HCT116 (cell line): ENCODE results near the gene PALM2AKAP2. TPM values are rescaled to one million over a fixed set of nuclear protein-coding genes. Genes with fewer than 3 reads are reported as not detected.

Experiments used
- ATAC-seq: fragments of 200-7000 bp; cut with Tn5 transposase; 2 replicates; pipeline ENCODE4 v1.9.1; 2020; ENCODE audit warnings: mild to moderate bottlenecking, moderate library complexity
- BruUV-seq: library from RNA; stranded (reverse); fragments of 400-500 nt; replicated peaks from 2 replicates; lab custom pipeline; 2021; lab: Mats Ljungman, UMichigan
- CTCF ChIA-PET: fragments of 300-600 bp; sonication (Branson Sonifier 250); formaldehyde crosslinking; loops from one replicate; lab custom pipeline; 2021; ENCODE audit warnings: antibody characterized with exemption; lab: Charles Lee
- POLR2A ChIA-PET: fragments of 300-600, 350-600 bp; sonication (Branson Sonifier 250); formaldehyde crosslinking; loops from one replicate; lab custom pipeline; 2021; ENCODE audit warnings: antibody characterized with exemption; lab: Charles Lee
- RAD21 ChIA-PET, 2 experiments: fragments of 300-600 bp; sonication (Branson Sonifier 250); formaldehyde crosslinking; loops; one replicate each; lab custom pipeline; 2023; ENCODE audit warnings: low total read pairs in 2 of 2; ENCODE audit not compliant: uncharacterized antibody in 2 of 2, unreplicated experiment in 2 of 2, low non-redundant PET in 1 of 2; lab: Charles Lee
- DNase-seq: peaks from one replicate; pipeline ENCODE4 v3.0.0-alpha.2; 2010; ENCODE audit warnings: low read depth, low spot score
- H2AFZ ChIP-seq: fragments of 200-600 bp; shearing (Covaris generic), sonication (generic); 2 replicates; pipeline ENCODE4 v1.6.1; 2017; ENCODE audit warnings: low read depth, mixed run types, mixed read lengths, antibody characterized with exemption, low read length; ENCODE audit not compliant: poor library complexity, severe bottlenecking
- H3K27ac ChIP-seq: 2 replicates; pipeline ENCODE4 v1.5.1; 2012; ENCODE audit warnings: low read depth, low read length
- H3K27me3 ChIP-seq: fragments of 200-600 bp; sonication (generic); 2 replicates; pipeline ENCODE4 v1.6.1; 2016; ENCODE audit warnings: mixed run types, low read length, mixed read lengths; ENCODE audit not compliant: insufficient read depth
- H3K36me3 ChIP-seq, 2 experiments: fragments of 200-500 bp in 1 of 2; fragments of 200-600 bp in 1 of 2; sonication (Bioruptor generic) in 1 of 2; sonication (generic) in 1 of 2; 2 replicates each; pipeline versions ENCODE4 v1.5.1 to v1.6.1; 2014 to 2016; ENCODE audit warnings: low read length in 2 of 2, inconsistent platforms in 1 of 2, mixed read lengths in 1 of 2, mixed run types in 1 of 2; ENCODE audit not compliant: insufficient read depth in 2 of 2, control insufficient read depth in 1 of 2
- H3K4me1 ChIP-seq, 2 experiments: fragments of 200-600 bp in 1 of 2; sonication (generic) in 1 of 2; 2 replicates each; pipeline versions ENCODE4 v1.5.1 to v1.6.1; 2012 to 2017; ENCODE audit warnings: low read length in 2 of 2, inconsistent platforms in 1 of 2, mild to moderate bottlenecking in 1 of 2, mixed read lengths in 1 of 2, mixed run types in 1 of 2, moderate library complexity in 1 of 2; ENCODE audit not compliant: insufficient read depth in 2 of 2, control insufficient read depth in 1 of 2
- H3K4me2 ChIP-seq: fragments of 200-600 bp; sonication (generic); 2 replicates; pipeline ENCODE4 v1.6.1; 2017; ENCODE audit warnings: mixed run types, low read length, mixed read lengths
- H3K4me3 ChIP-seq, 2 experiments: fragments of 200-600 bp in 1 of 2; sonication (generic) in 1 of 2; replicated peaks in 1 of 2; 2 replicates each; pipeline ENCODE4 v1.5.1; 2011 to 2016; ENCODE audit warnings: low read length in 2 of 2, control low read depth in 1 of 2, low read depth in 1 of 2, mild to moderate bottlenecking in 1 of 2, mixed read lengths in 1 of 2, mixed run types in 1 of 2
- H3K79me2 ChIP-seq: fragments of 200-600 bp; sonication (generic); 2 replicates; pipeline ENCODE4 v1.6.1; 2017; ENCODE audit warnings: mild to moderate bottlenecking, mixed run types, low read length, moderate library complexity, mixed read lengths; ENCODE audit not compliant: insufficient read depth
- H3K9ac ChIP-seq: fragments of 200-600 bp; sonication (generic); 2 replicates; pipeline ENCODE4 v1.6.1; 2016; ENCODE audit warnings: low read length, mixed read lengths
- H3K9me2 ChIP-seq: fragments of 200-600 bp; sonication (generic), shearing (Covaris generic); 2 replicates; pipeline ENCODE4 v1.6.1; 2017; ENCODE audit warnings: mixed run types, mild to moderate bottlenecking, moderate library complexity; ENCODE audit not compliant: insufficient read depth
- H3K9me3 ChIP-seq, 2 experiments: fragments of 200-500 bp in 1 of 2; fragments of 200-600 bp in 1 of 2; sonication (Bioruptor generic) in 1 of 2; sonication (generic) in 1 of 2; 2 replicates each; pipeline ENCODE4 v1.6.1; 2014 to 2017; ENCODE audit warnings: low read length in 2 of 2, mixed read lengths in 2 of 2, inconsistent platforms in 1 of 2, low read depth in 1 of 2, mild to moderate bottlenecking in 1 of 2, mixed run types in 1 of 2, moderate library complexity in 1 of 2; ENCODE audit not compliant: control insufficient read depth in 1 of 2, insufficient read depth in 1 of 2
- H4K20me1 ChIP-seq: fragments of 200-600 bp; sonication (generic), shearing (Covaris generic); 2 replicates; pipeline ENCODE4 v1.6.1; 2017; ENCODE audit warnings: mixed run types, mild to moderate bottlenecking, moderate library complexity; ENCODE audit not compliant: insufficient read depth
- CBX3 ChIP-seq: IDR thresholded peaks from 2 replicates; pipeline ENCODE4 v1.6.1; 2012; ENCODE audit warnings: low read depth
- CEBPB ChIP-seq: IDR thresholded peaks from 2 replicates; pipeline ENCODE4 v1.6.1; 2012; ENCODE audit warnings: low read depth
- ELF1 ChIP-seq: IDR thresholded peaks from 2 replicates; pipeline ENCODE4 v1.6.1; 2012; ENCODE audit warnings: low read depth, borderline replicate concordance
- POLR2AphosphoS5 ChIP-seq: IDR thresholded peaks from 2 replicates; pipeline ENCODE4 v1.6.1; 2011; ENCODE audit warnings: mild to moderate bottlenecking, low read depth, low read length, moderate library complexity
- SIN3A ChIP-seq: IDR thresholded peaks from 2 replicates; pipeline ENCODE4 v1.6.1; 2012; ENCODE audit warnings: low read depth
- SRF ChIP-seq: IDR thresholded peaks from 2 replicates; pipeline ENCODE4 v1.6.1; 2012; ENCODE audit warnings: low read depth
- YY1 ChIP-seq: IDR thresholded peaks from 2 replicates; pipeline ENCODE4 v1.6.1; 2011; ENCODE audit warnings: low read length, low read depth, moderate library complexity, mild to moderate bottlenecking; ENCODE audit not compliant: insufficient replicate concordance; ENCODE audit errors: extremely low read depth
- ZFX ChIP-seq: fragments of 450-650 bp; IDR thresholded peaks from 2 replicates; pipeline ENCODE4 v1.6.1; 2017
- intact Hi-C: fragments of 100-400 bp; cut with micrococcal nuclease; formaldehyde crosslinking; loops from 2 replicates; pipeline ENCODE4 v1.10.0; 2022
- total RNA-seq: library from RNA; stranded (reverse); gene quantifications from one replicate; pipeline ENCODE4 v1.2.1, GENCODE V29; 2021; ENCODE audit not compliant: unreplicated experiment
- TF ChIP-seq, protein P1 (sequence below): IDR thresholded peaks from 2 replicates; pipeline ENCODE4 v1.6.1; 2012
- TF ChIP-seq, protein P2 (sequence below), 3 experiments: fragments of 200-600 bp in 1 of 3; sonication (generic) in 1 of 3; IDR thresholded peaks in 2 of 3; conservative IDR thresholded peaks in 1 of 3; 2 replicates each; pipeline ENCODE4 v1.5.1; 2012 to 2017; ENCODE audit warnings: low read depth in 2 of 3, low read length in 2 of 3, antibody characterized with exemption in 1 of 3, borderline replicate concordance in 1 of 3, control low read depth in 1 of 3, mild to moderate bottlenecking in 1 of 3, mixed read lengths in 1 of 3, mixed run types in 1 of 3, moderate library complexity in 1 of 3; ENCODE audit not compliant: insufficient read depth in 1 of 3
- TF ChIP-seq, protein P3 (sequence below): IDR thresholded peaks from 2 replicates; pipeline ENCODE4 v1.6.1; 2011; ENCODE audit warnings: mild to moderate bottlenecking, low read length, moderate library complexity; ENCODE audit not compliant: insufficient replicate concordance; ENCODE audit errors: extremely low read depth
- TF ChIP-seq, protein P4 (sequence below): IDR thresholded peaks from 2 replicates; pipeline ENCODE4 v1.6.1; 2012
- TF ChIP-seq, protein P5 (sequence below): IDR thresholded peaks from 2 replicates; pipeline ENCODE4 v1.6.1; 2012; ENCODE audit warnings: low read depth

Gene PALM2AKAP2
- total RNA-seq, 1 experiment from 2014 or later, result 0.34 TPM

DNA sequence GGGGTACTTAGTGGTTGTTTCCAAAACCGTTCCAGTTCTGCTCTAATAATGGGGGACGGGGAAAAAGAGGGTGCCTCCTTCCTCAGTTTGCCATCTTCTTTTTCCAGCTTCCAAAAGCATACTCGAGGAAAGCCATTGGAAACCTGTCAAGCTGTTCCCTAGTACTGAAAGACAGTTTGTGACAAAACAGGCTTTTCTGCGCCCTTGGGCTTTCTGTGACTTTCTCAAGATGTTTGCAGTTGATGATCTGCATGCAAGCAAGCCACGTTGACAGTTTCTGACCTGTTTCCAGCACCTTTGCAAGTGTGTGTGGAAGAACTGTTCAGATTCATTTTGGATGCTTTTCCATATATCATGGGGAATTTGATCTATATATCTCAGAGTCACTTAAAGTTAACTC, 26.7 kb upstream of the PALM2AKAP2 start (continued):
- TF ChIP-seq, protein P1, sequence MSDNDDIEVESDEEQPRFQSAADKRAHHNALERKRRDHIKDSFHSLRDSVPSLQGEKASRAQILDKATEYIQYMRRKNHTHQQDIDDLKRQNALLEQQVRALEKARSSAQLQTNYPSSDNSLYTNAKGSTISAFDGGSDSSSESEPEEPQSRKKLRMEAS, result no peak
- no peak for TF ChIP-seq SRF

DNA sequence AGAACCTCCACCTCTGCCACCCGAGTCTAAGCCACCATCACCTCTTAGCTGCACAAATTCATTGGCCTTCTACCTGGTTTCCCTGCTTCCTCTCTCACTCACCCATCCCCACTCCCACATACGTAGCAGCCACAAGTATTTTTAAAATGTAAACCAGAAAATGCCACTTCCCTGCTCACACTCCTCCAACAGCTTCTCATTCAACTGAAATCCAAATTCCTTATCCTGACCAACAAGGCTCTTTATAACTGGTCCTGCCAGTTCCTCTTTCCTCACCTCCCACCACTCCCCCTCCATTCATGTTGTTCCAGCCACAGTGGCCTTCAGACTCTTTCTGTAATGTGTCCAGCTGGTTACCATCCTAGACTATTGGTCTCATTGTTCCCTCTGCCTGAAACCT, 25.0 kb upstream of the PALM2AKAP2 start:
- RAD21 ChIA-PET, result no interaction called here
- TF ChIP-seq, protein P2, sequence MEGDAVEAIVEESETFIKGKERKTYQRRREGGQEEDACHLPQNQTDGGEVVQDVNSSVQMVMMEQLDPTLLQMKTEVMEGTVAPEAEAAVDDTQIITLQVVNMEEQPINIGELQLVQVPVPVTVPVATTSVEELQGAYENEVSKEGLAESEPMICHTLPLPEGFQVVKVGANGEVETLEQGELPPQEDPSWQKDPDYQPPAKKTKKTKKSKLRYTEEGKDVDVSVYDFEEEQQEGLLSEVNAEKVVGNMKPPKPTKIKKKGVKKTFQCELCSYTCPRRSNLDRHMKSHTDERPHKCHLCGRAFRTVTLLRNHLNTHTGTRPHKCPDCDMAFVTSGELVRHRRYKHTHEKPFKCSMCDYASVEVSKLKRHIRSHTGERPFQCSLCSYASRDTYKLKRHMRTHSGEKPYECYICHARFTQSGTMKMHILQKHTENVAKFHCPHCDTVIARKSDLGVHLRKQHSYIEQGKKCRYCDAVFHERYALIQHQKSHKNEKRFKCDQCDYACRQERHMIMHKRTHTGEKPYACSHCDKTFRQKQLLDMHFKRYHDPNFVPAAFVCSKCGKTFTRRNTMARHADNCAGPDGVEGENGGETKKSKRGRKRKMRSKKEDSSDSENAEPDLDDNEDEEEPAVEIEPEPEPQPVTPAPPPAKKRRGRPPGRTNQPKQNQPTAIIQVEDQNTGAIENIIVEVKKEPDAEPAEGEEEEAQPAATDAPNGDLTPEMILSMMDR (IDR thresholded peaks at IDR 0.05 in 2 of 3, conservative IDR thresholded peaks at IDR 0.05 in 1 of 3; ENCODE audit: borderline replicate concordance in 1 of 3, insufficient read depth in 1 of 3, low read depth in 2 of 3, low read length in 2 of 3), result no peak
- TF ChIP-seq, protein P3, sequence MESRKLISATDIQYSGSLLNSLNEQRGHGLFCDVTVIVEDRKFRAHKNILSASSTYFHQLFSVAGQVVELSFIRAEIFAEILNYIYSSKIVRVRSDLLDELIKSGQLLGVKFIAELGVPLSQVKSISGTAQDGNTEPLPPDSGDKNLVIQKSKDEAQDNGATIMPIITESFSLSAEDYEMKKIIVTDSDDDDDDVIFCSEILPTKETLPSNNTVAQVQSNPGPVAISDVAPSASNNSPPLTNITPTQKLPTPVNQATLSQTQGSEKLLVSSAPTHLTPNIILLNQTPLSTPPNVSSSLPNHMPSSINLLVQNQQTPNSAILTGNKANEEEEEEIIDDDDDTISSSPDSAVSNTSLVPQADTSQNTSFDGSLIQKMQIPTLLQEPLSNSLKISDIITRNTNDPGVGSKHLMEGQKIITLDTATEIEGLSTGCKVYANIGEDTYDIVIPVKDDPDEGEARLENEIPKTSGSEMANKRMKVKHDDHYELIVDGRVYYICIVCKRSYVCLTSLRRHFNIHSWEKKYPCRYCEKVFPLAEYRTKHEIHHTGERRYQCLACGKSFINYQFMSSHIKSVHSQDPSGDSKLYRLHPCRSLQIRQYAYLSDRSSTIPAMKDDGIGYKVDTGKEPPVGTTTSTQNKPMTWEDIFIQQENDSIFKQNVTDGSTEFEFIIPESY, result no peak
- TF ChIP-seq CEBPB (no peak), CBX3 (no peak), ELF1 (no peak), ZFX (no peak), SRF (no peak), YY1 (no peak), POLR2AphosphoS5 (no peak), SIN3A (no peak)
- TF ChIP-seq, protein P4, sequence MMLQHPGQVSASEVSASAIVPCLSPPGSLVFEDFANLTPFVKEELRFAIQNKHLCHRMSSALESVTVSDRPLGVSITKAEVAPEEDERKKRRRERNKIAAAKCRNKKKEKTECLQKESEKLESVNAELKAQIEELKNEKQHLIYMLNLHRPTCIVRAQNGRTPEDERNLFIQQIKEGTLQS, result no peak
- TF ChIP-seq, protein P1, result no peak
- TF ChIP-seq, protein P5, sequence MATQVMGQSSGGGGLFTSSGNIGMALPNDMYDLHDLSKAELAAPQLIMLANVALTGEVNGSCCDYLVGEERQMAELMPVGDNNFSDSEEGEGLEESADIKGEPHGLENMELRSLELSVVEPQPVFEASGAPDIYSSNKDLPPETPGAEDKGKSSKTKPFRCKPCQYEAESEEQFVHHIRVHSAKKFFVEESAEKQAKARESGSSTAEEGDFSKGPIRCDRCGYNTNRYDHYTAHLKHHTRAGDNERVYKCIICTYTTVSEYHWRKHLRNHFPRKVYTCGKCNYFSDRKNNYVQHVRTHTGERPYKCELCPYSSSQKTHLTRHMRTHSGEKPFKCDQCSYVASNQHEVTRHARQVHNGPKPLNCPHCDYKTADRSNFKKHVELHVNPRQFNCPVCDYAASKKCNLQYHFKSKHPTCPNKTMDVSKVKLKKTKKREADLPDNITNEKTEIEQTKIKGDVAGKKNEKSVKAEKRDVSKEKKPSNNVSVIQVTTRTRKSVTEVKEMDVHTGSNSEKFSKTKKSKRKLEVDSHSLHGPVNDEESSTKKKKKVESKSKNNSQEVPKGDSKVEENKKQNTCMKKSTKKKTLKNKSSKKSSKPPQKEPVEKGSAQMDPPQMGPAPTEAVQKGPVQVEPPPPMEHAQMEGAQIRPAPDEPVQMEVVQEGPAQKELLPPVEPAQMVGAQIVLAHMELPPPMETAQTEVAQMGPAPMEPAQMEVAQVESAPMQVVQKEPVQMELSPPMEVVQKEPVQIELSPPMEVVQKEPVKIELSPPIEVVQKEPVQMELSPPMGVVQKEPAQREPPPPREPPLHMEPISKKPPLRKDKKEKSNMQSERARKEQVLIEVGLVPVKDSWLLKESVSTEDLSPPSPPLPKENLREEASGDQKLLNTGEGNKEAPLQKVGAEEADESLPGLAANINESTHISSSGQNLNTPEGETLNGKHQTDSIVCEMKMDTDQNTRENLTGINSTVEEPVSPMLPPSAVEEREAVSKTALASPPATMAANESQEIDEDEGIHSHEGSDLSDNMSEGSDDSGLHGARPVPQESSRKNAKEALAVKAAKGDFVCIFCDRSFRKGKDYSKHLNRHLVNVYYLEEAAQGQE, result no peak
- H4K20me1 ChIP-seq, result no peaks in the 10 kb centered on the region
- no TSS peak for BruUV-seq
- no peaks in the 10 kb centered on the region for H3K79me2 ChIP-seq
- H3K4me1 ChIP-seq, result no peaks in the 10 kb centered on the region
- ATAC-seq (no peak), DNase-seq (no peak)
- no peak overlapping the region for H3K4me3 ChIP-seq
- no peak overlapping the region for H3K27ac ChIP-seq
- no peaks in the 10 kb centered on the region for H3K9me3 ChIP-seq
- no peaks in the 10 kb centered on the region for H3K36me3 ChIP-seq
- H3K9ac ChIP-seq, result no peak overlapping the region
- CTCF ChIA-PET, result no interaction called here
- peaks cover 94% of the 10 kb centered on the region for H3K27me3 ChIP-seq
- POLR2A ChIA-PET, result no interaction called here
- intact Hi-C loops, result no loop called here
- no peaks in the 10 kb centered on the region for H3K9me2 ChIP-seq
- no peak overlapping the region for H2AFZ ChIP-seq
- H3K4me2 ChIP-seq, result no peak overlapping the region
